K562 (cell line): ENCODE results near the gene STX18. TPM values are rescaled to one million over a fixed set of nuclear protein-coding genes. Genes with fewer than 3 reads are reported as not detected.

Source experiments
- ATAC-seq: fragments of 200-7000 bp; cut with Tn5 transposase; 3 replicates; pipeline ENCODE4 v1.9.1; 2020; ENCODE audit warnings: moderate library complexity
- BruUV-seq: library from RNA; stranded (reverse); fragments of 400-500 nt; replicated peaks from 2 replicates; lab custom pipeline; 2021; lab: Mats Ljungman, UMichigan
- CTCF ChIA-PET: fragments of 300-600 bp; formaldehyde crosslinking; extraction: SDS; loops from one replicate; lab custom pipeline; 2021; ENCODE audit warnings: low intra/inter-chr PET ratio; lab: Yijun Ruan, JAX
- POLR2A ChIA-PET: fragments of 300-600, 350-650 bp; sonication (Branson Sonifier 250); formaldehyde crosslinking; extraction: SDS; loops from one replicate; lab custom pipeline; 2021; ENCODE audit warnings: antibody characterized with exemption, inconsistent platforms; lab: Yijun Ruan, JAX
- DNase-seq, 4 experiments: peaks; one replicate each; pipeline versions ENCODE4 v3.0.0 to v3.0.0-alpha.2; 2011 to 2018; ENCODE audit warnings: low spot score in 3 of 4, mixed read lengths in 3 of 4; ENCODE audit errors: extremely low read depth in 1 of 4
- FAIRE-seq: peaks from 2 replicates; lab custom pipeline; 2011; peaks lifted over from hg19 to GRCh38; lab: Jason Lieb, UNC
- H2AFZ ChIP-seq: 2 replicates; pipeline ENCODE4 v1.6.0; 2011; ENCODE audit warnings: low read depth, low read length, control low read depth, inconsistent platforms
- H3K27ac ChIP-seq: fragments of 200-600 bp; 3 replicates; pipeline ENCODE4 v1.8.0; 2011; ENCODE audit warnings: low read depth, mild to moderate bottlenecking, control low read depth, inconsistent platforms, low read length, moderate library complexity, mixed read lengths; ENCODE audit errors: extremely low read depth
- H3K27me3 ChIP-seq, 2 experiments: fragments of 300-600 bp in 1 of 2; 2 replicates in 1 of 2; 3 replicates in 1 of 2; pipeline versions ENCODE4 v1.6.0 to v1.8.0; 2011; ENCODE audit warnings: inconsistent platforms in 2 of 2, low read length in 2 of 2, mild to moderate bottlenecking in 1 of 2, mixed read lengths in 1 of 2, moderate library complexity in 1 of 2; ENCODE audit not compliant: control insufficient read depth in 2 of 2, insufficient read depth in 2 of 2
- H3K36me3 ChIP-seq: fragments of 300-600 bp; 3 replicates; pipeline ENCODE4 v1.8.0; 2011; ENCODE audit warnings: mild to moderate bottlenecking, low read length, inconsistent platforms; ENCODE audit not compliant: control insufficient read depth, insufficient read depth
- H3K4me1 ChIP-seq, 2 experiments: fragments of 200-600 bp in 1 of 2; replicated peaks in 1 of 2; 2 replicates in 1 of 2; 3 replicates in 1 of 2; pipeline versions ENCODE4 v1.5.1 to v1.8.0; 2011; ENCODE audit warnings: inconsistent platforms in 2 of 2, low read length in 2 of 2, mild to moderate bottlenecking in 1 of 2, mixed read lengths in 1 of 2, moderate library complexity in 1 of 2; ENCODE audit not compliant: control insufficient read depth in 2 of 2, insufficient read depth in 2 of 2
- H3K4me2 ChIP-seq: 2 replicates; pipeline ENCODE4 v1.6.1; 2011; ENCODE audit warnings: low read length, control low read depth, inconsistent platforms, mixed read lengths; ENCODE audit not compliant: insufficient read depth
- H3K4me3 ChIP-seq: fragments of 200-600 bp; sonication (generic), shearing (Covaris generic); 2 replicates; pipeline ENCODE4 v1.5.1; 2016; ENCODE audit warnings: control low read depth, inconsistent platforms
- H3K79me2 ChIP-seq: fragments of 200-600 bp; 3 replicates; pipeline ENCODE4 v1.8.0; 2011; ENCODE audit warnings: low read length, inconsistent platforms; ENCODE audit not compliant: control insufficient read depth, insufficient read depth
- H3K9ac ChIP-seq, 2 experiments: 2 replicates each; pipeline versions ENCODE4 v1.6.0 to v1.6.1; 2011; ENCODE audit warnings: low read depth in 2 of 2, low read length in 2 of 2, control low read depth in 1 of 2, inconsistent platforms in 1 of 2, mild to moderate bottlenecking in 1 of 2, mixed read lengths in 1 of 2; ENCODE audit not compliant: insufficient read depth in 1 of 2
- H3K9me1 ChIP-seq: one replicate; pipeline ENCODE4 v1.6.0; 2011; ENCODE audit warnings: inconsistent platforms, mild to moderate bottlenecking, low read length, moderate library complexity; ENCODE audit not compliant: control insufficient read depth, insufficient read depth
- H3K9me3 ChIP-seq: replicated peaks from 2 replicates; pipeline ENCODE4 v1.5.1; 2011; ENCODE audit warnings: low read depth, low read length, inconsistent platforms; ENCODE audit not compliant: control insufficient read depth, insufficient read depth
- H4K20me1 ChIP-seq: replicated peaks from 2 replicates; pipeline ENCODE4 v1.6.1; 2011; ENCODE audit warnings: low read length, inconsistent platforms, mixed read lengths; ENCODE audit not compliant: control insufficient read depth, insufficient read depth
- ASH1L ChIP-seq: fragments of 450-650 bp; IDR thresholded peaks from 2 replicates; pipeline ENCODE4 v1.6.1; 2018; ENCODE audit warnings: borderline replicate concordance, mild to moderate bottlenecking, low read depth; ENCODE audit not compliant: partially characterized antibody
- ATF4 ChIP-seq: fragments of 450-650 bp; formaldehyde crosslinking; IDR thresholded peaks from 2 replicates; pipeline ENCODE4 v1.4.0; 2022; ENCODE audit warnings: mild to moderate bottlenecking, moderate library complexity
- CHD2 ChIP-seq: IDR thresholded peaks from 2 replicates; pipeline ENCODE4 v1.6.1; 2011; ENCODE audit warnings: low read depth, low read length
- CREB1 ChIP-seq, 2 experiments: sonication (generic) in 1 of 2; formaldehyde crosslinking in 1 of 2; IDR thresholded peaks; 2 replicates each; pipeline versions ENCODE4 v1.6.1 to v1.8.0; 2012 to 2022; ENCODE audit warnings: inconsistent platforms in 1 of 2, mild to moderate bottlenecking in 1 of 2, missing genetic modification reagents in 1 of 2, moderate library complexity in 1 of 2
- HINFP ChIP-seq: fragments of 450-650 bp; conservative IDR thresholded peaks from 2 replicates; pipeline ENCODE4 v1.6.1; 2016; ENCODE audit warnings: missing genetic modification characterization, low read depth, mild to moderate bottlenecking, control low read depth, missing compliant biosample characterization
- JUN ChIP-seq, 2 experiments: sonication (generic) in 1 of 2; formaldehyde crosslinking in 1 of 2; IDR thresholded peaks; 2 replicates each; pipeline versions ENCODE4 v1.6.1 to v1.8.0; 2012 to 2022; ENCODE audit warnings: borderline replicate concordance in 2 of 2, mild to moderate bottlenecking in 2 of 2, improper control_type of control experiment in 1 of 2, low read depth in 1 of 2, low read length in 1 of 2, missing genetic modification reagents in 1 of 2
- KDM5B ChIP-seq: fragments of 200-600 bp; sonication (generic); IDR thresholded peaks from 2 replicates; pipeline ENCODE4 v1.6.1; 2012; ENCODE audit warnings: low read depth, mild to moderate bottlenecking, moderate library complexity, low read length, control low read depth, inconsistent platforms; ENCODE audit not compliant: insufficient replicate concordance
- KLF10 ChIP-seq: fragments of 250-450 bp; sonication (Bioruptor Pico); IDR thresholded peaks from 2 replicates; pipeline ENCODE4 v1.6.1; 2021; ENCODE audit warnings: matching md5 sums
- L3MBTL2 ChIP-seq: fragments of 450-650 bp; IDR thresholded peaks from 2 replicates; pipeline ENCODE4 v1.6.1; 2016; ENCODE audit warnings: mild to moderate bottlenecking, moderate library complexity
- POLR3A ChIP-seq: IDR thresholded peaks from 2 replicates; pipeline ENCODE4 v1.6.1; 2011; ENCODE audit warnings: borderline replicate concordance, mild to moderate bottlenecking, moderate library complexity; ENCODE audit not compliant: insufficient read length, insufficient read depth; ENCODE audit errors: extremely low read depth
- RNF2 ChIP-seq: sonication (generic); IDR thresholded peaks from 2 replicates; pipeline ENCODE4 v1.6.1; 2016
- SPI1 ChIP-seq: IDR thresholded peaks from 2 replicates; pipeline ENCODE4 v1.6.1; 2011; ENCODE audit warnings: low read depth, low read length, control low read depth, borderline replicate concordance
- STAT5A ChIP-seq: IDR thresholded peaks from 2 replicates; pipeline ENCODE4 v1.6.1; 2012; ENCODE audit warnings: low read length, inconsistent platforms, borderline replicate concordance
- ZFX ChIP-seq: sonication (generic); formaldehyde crosslinking; IDR thresholded peaks from 2 replicates; pipeline ENCODE4 v1.8.0; 2022; ENCODE audit warnings: mild to moderate bottlenecking, missing genetic modification reagents, moderate library complexity
- ZNF12 ChIP-seq: sonication (generic); formaldehyde crosslinking; IDR thresholded peaks from 2 replicates; pipeline ENCODE4 v1.4.0; 2020; ENCODE audit warnings: mild to moderate bottlenecking, missing genetic modification reagents
- ZNF217 ChIP-seq: sonication (generic); formaldehyde crosslinking; IDR thresholded peaks from 2 replicates; pipeline ENCODE4 v1.8.0; 2022; ENCODE audit warnings: mild to moderate bottlenecking, missing genetic modification reagents
- ZNF253 ChIP-seq: fragments of 250-450 bp; sonication (Bioruptor Pico); conservative IDR thresholded peaks from 2 replicates; pipeline ENCODE4 v1.6.1; 2021; ENCODE audit warnings: mild to moderate bottlenecking
- ZNF41 ChIP-seq: fragments of 250-450 bp; sonication (Bioruptor Pico); conservative IDR thresholded peaks from 2 replicates; pipeline ENCODE4 v1.4.0; 2020; ENCODE audit warnings: mild to moderate bottlenecking
- ZNF449 ChIP-seq: fragments of 250-450 bp; sonication (Bioruptor Pico); IDR thresholded peaks from 2 replicates; pipeline ENCODE4 v1.8.0; 2022; ENCODE audit warnings: moderate library complexity, mild to moderate bottlenecking, inconsistent platforms
- ZNF707 ChIP-seq: fragments of 250-450 bp; sonication (Bioruptor Pico); conservative IDR thresholded peaks from 2 replicates; pipeline ENCODE4 v1.8.0; 2022; ENCODE audit warnings: inconsistent platforms, mild to moderate bottlenecking, moderate library complexity
- WGBS: fragments of 100-300 bp; shearing (Covaris generic); methylation state at CpG from one replicate; pipeline ENCODE4 v1.1.6; 2016; ENCODE audit warnings: low coverage, mixed read lengths; ENCODE audit not compliant: insufficient coverage; ENCODE audit errors: missing lambda C conversion rate; 5-methylcytosine and 5-hydroxymethylcytosine counted together
- in situ Hi-C: fragments of 300-500 bp; cut with MboI; formaldehyde crosslinking; loops from 4 replicates; pipeline ENCODE4 v1.15.0; 2018; ENCODE audit warnings: inconsistent platforms, mixed read lengths
- intact Hi-C: fragments of 100-400 bp; cut with micrococcal nuclease; formaldehyde crosslinking; loops from 2 replicates; pipeline ENCODE4 v1.14.2; 2022
- polyA plus RNA-seq, 8 experiments: library from polyadenylated mRNA; depleted of rRNA in 4 of 8; stranded (reverse) in 5 of 8; unstranded in 3 of 8; fragments of >200 nt; fragmentation: Nextera tagmentation in 2 of 8; fragmentation: Illumina TruSeq in 1 of 8; extraction: Ambion mirVana in 2 of 8; extraction: Trizol in 1 of 8; gene quantifications; 2 replicates each; pipeline versions ENCODE4 v1.2.1 to v1.2.3, GENCODE V29; 2011 to 2014; ENCODE audit warnings: inconsistent platforms in 1 of 8, missing spikeins in 1 of 8
- total RNA-seq, 7 experiments: library from RNA; depleted of rRNA in 6 of 7; stranded (reverse); fragments of >200 nt in 6 of 7; fragmentation: Illumina TruSeq in 2 of 7; extraction: Trizol in 2 of 7; gene quantifications; 2 replicates each; pipeline versions ENCODE4 v1.2.1 to v1.2.3, GENCODE V29; 2011 to 2021; ENCODE audit warnings: low replicate concordance in 1 of 7

The STX18 gene
- total and polyA plus RNA-seq, 9 of the 15 experiments (the other 6 are each of a cell fraction or from before 2014, with no cell fraction given): 6.2 to 41.7 (median 22.7) TPM

GRCh38 chr4:4507403-4507802 is 34.4 kb downstream of the STX18 start:
- H3K9me1 ChIP-seq: no peaks in the 10 kb centered on the region
- H3K27me3 ChIP-seq: no peaks in the 10 kb centered on the region
- no peak overlapping the region for H3K9ac ChIP-seq
- TF ChIP-seq ZNF707 (CRISPR knock-in tag) (no peak), SPI1 (no peak), ZNF253 (no peak), ASH1L (no peak), KLF10 (CRISPR knock-in tag) (no peak), JUN (IDR thresholded peaks at IDR 0.05; ENCODE audit: borderline replicate concordance, low read depth, low read length) (no peak), JUN (CRISPR knock-in tag; IDR thresholded peaks at IDR 0.05; ENCODE audit: borderline replicate concordance) (no peak), ZNF449 (CRISPR knock-in tag) (no peak), POLR3A (no peak), KDM5B (no peak), CHD2 (no peak), STAT5A (no peak), CREB1 (IDR thresholded peaks at IDR 0.05) (no peak), CREB1 (CRISPR knock-in tag; IDR thresholded peaks at IDR 0.05) (no peak), ZFX (CRISPR knock-in tag) (no peak), RNF2 (no peak), ZNF12 (CRISPR knock-in tag) (no peak), ATF4 (CRISPR knock-in tag) (no peak), L3MBTL2 (no peak), ZNF217 (CRISPR knock-in tag) (no peak), ZNF41 (CRISPR knock-in tag) (no peak), HINFP (tag) (no peak)
- H3K79me2 ChIP-seq: peaks cover 5% of the 10 kb centered on the region; the same call in 1 of the 3 replicates
- POLR2A ChIA-PET: interaction anchor here (0.6 to 1.4 kb wide), 2 partner anchors 13 to 354 kb away, joined by 3 to 4 read pairs; no protein-coding TSS in a partner anchor
- H3K4me1 ChIP-seq: peaks cover 4 to 5% of the 10 kb centered on the region in 2 experiments; a peak in 3 of 5 replicates
- no peak overlapping the region for H3K4me3 ChIP-seq
- FAIRE-seq: no peak
- no peak for DNase-seq
- no peaks in the 10 kb centered on the region for H3K36me3 ChIP-seq
- no TSS peak for BruUV-seq
- no peak overlapping the region for H2AFZ ChIP-seq
- 79% methylated on average over 14 of the region's 14 CpGs for WGBS
- no peak overlapping the region for H3K27ac ChIP-seq
- peaks cover 8% of the 10 kb centered on the region; the same call in 1 of the 2 replicates for H4K20me1 ChIP-seq
- CTCF ChIA-PET: no interaction called here
- no peaks in the 10 kb centered on the region; the same call in 1 of the 2 replicates for H3K9me3 ChIP-seq
- ATAC-seq: no peak
- intact Hi-C loops (no loop called here), in situ Hi-C loops (no loop called here)
- no peak overlapping the region for H3K4me2 ChIP-seq
